GM12878 (cell line): Measurements from ENCODE around the gene PRKCE. TPM values are rescaled to one million over a fixed set of nuclear protein-coding genes. Genes with fewer than 3 reads are reported as not detected.
A peak's percentile ranks its signal among the peaks of the same experiment; 100 is the strongest.

Experiments
- ATAC-seq: fragments of 200-7000 bp; cut with Tn5 transposase; 3 replicates; pipeline ENCODE4 v1.9.1; 2020; ENCODE audit warnings: mild to moderate bottlenecking, moderate library complexity
- BruUV-seq: library from RNA; stranded (reverse); fragments of 400-500 nt; replicated peaks from 2 replicates; lab custom pipeline; 2021; lab: Mats Ljungman, UMichigan
- CTCF ChIA-PET: fragments of 300-600 bp; sonication (Branson Sonifier 250); formaldehyde crosslinking; extraction: SDS; loops from one replicate; lab custom pipeline; 2021; ENCODE audit warnings: inconsistent platforms; lab: Yijun Ruan, JAX
- POLR2A ChIA-PET: fragments of 350-600 bp; formaldehyde crosslinking; extraction: SDS; loops from one replicate; lab custom pipeline; 2021; ENCODE audit warnings: inconsistent platforms; lab: Charles Lee
- RAD21 ChIA-PET: fragments of 300-600 bp; sonication (Branson Sonifier 250); formaldehyde crosslinking; loops from one replicate; lab custom pipeline; 2023; ENCODE audit warnings: antibody characterized with exemption; ENCODE audit not compliant: unreplicated experiment; lab: Charles Lee
- SMC1A ChIA-PET: fragments of 300-600 bp; sonication (Branson Sonifier 250); formaldehyde crosslinking; loops from one replicate; lab custom pipeline; 2023; ENCODE audit not compliant: unreplicated experiment, uncharacterized antibody; lab: Charles Lee
- DNase-seq: peaks from one replicate; pipeline ENCODE4 v3.0.0-alpha.2; 2011; ENCODE audit warnings: low read depth, low spot score
- FAIRE-seq: peaks from 3 replicates; lab custom pipeline; 2011; peaks lifted over from hg19 to GRCh38; lab: Jason Lieb, UNC
- H2AFZ ChIP-seq: 2 replicates; pipeline ENCODE4 v1.6.0; 2011; ENCODE audit warnings: low read depth, low read length, control low read depth; ENCODE audit not compliant: control insufficient read depth
- H3K27ac ChIP-seq: 2 replicates; pipeline ENCODE4 v1.5.1; 2011; ENCODE audit warnings: control low read depth; ENCODE audit not compliant: control insufficient read depth, insufficient read depth
- H3K27me3 ChIP-seq, 2 experiments: replicated peaks in 1 of 2; 2 replicates each; pipeline versions ENCODE4 v1.6.0 to v1.6.1; 2011; ENCODE audit warnings: low read length in 1 of 2; ENCODE audit not compliant: control insufficient read depth in 2 of 2, insufficient read depth in 2 of 2
- H3K36me3 ChIP-seq, 2 experiments: 2 replicates each; pipeline ENCODE4 v1.5.1; 2011; ENCODE audit warnings: low read length in 1 of 2; ENCODE audit not compliant: control insufficient read depth in 2 of 2, insufficient read depth in 2 of 2
- H3K4me1 ChIP-seq: 2 replicates; pipeline ENCODE4 v1.6.1; 2011; ENCODE audit warnings: mild to moderate bottlenecking, low read length, moderate library complexity, mixed read lengths; ENCODE audit not compliant: control insufficient read depth, insufficient read depth
- H3K4me2 ChIP-seq: 2 replicates; pipeline ENCODE4 v1.6.0; 2011; ENCODE audit warnings: control low read depth; ENCODE audit not compliant: control insufficient read depth, insufficient read depth
- H3K4me3 ChIP-seq: fragments of 200-600 bp; sonication (generic); 2 replicates; pipeline ENCODE4 v1.5.1; 2016
- H3K79me2 ChIP-seq: 2 replicates; pipeline ENCODE4 v1.6.0; 2011; ENCODE audit warnings: low read length; ENCODE audit not compliant: control insufficient read depth, insufficient read depth
- H3K9ac ChIP-seq: 2 replicates; pipeline ENCODE4 v1.8.0; 2011; ENCODE audit warnings: low read length, control low read depth, mixed read lengths; ENCODE audit not compliant: control insufficient read depth, insufficient read depth
- H3K9me3 ChIP-seq: replicated peaks from 3 replicates; pipeline ENCODE4 v1.5.1; 2011; ENCODE audit warnings: mild to moderate bottlenecking, low read length; ENCODE audit not compliant: control insufficient read depth, insufficient read depth
- H4K20me1 ChIP-seq: 2 replicates; pipeline ENCODE4 v1.6.0; 2011; ENCODE audit not compliant: control insufficient read depth, insufficient read depth
- CTCF ChIP-seq, 3 experiments: IDR thresholded peaks in 2 of 3; conservative IDR thresholded peaks in 1 of 3; 2 replicates each; pipeline ENCODE4 v1.5.1; 2011; ENCODE audit warnings: low read depth in 3 of 3, low read length in 3 of 3, mild to moderate bottlenecking in 3 of 3, control low read depth in 2 of 3, moderate library complexity in 2 of 3, inconsistent platforms in 1 of 3, mixed read lengths in 1 of 3; ENCODE audit not compliant: control insufficient read depth in 2 of 3, insufficient read depth in 1 of 3; ENCODE audit errors: extremely low read depth in 1 of 3
- EGR1 ChIP-seq, 2 experiments: IDR thresholded peaks; 1 replicate in 1 of 2; 2 replicates in 1 of 2; pipeline ENCODE4 v1.6.1; 2011 to 2012; ENCODE audit warnings: low read depth in 2 of 2, low read length in 2 of 2, borderline replicate concordance in 1 of 2, mild to moderate bottlenecking in 1 of 2, moderate library complexity in 1 of 2
- RUNX3 ChIP-seq: IDR thresholded peaks from 2 replicates; pipeline ENCODE4 v1.6.1; 2012; ENCODE audit warnings: low read length, inconsistent platforms
- WGBS: methylation state at CpG from one replicate; pipeline ENCODE4 v1.1.6; 2016; ENCODE audit warnings: low lambda C conversion rate; ENCODE audit not compliant: insufficient replicate concordance, insufficient coverage; ENCODE audit errors: missing lambda C conversion rate; 5-methylcytosine and 5-hydroxymethylcytosine counted together
- in situ Hi-C: fragments of 300-500 bp; cut with MboI; formaldehyde crosslinking; loops from 9 replicates; pipeline ENCODE4 v1.14.3; 2018; ENCODE audit warnings: mixed read lengths
- intact Hi-C: fragments of 100-400 bp; cut with micrococcal nuclease; formaldehyde crosslinking; loops from one replicate; pipeline ENCODE4 v1.14.2; 2022; ENCODE audit not compliant: unreplicated experiment
- polyA plus RNA-seq, 11 experiments: library from polyadenylated mRNA; depleted of rRNA in 4 of 11; unstranded in 6 of 11; stranded (reverse) in 5 of 11; fragments of >200 nt; fragmentation: Nextera tagmentation in 4 of 11; fragmentation: Illumina TruSeq in 1 of 11; extraction: Ambion mirVana in 4 of 11; extraction: Trizol in 1 of 11; gene quantifications; 1 replicate in 1 of 11; 2 replicates in 10 of 11; pipeline versions ENCODE4 v1.2.1 to v1.2.3, GENCODE V29; 2011 to 2016; ENCODE audit warnings: inconsistent platforms in 2 of 11, missing spikeins in 2 of 11, low read depth in 1 of 11
- total RNA-seq, 4 experiments: library from RNA; depleted of rRNA in 3 of 4; stranded (reverse); fragments of >200 nt in 3 of 4; fragmentation: Illumina TruSeq in 1 of 4; extraction: Trizol in 1 of 4; gene quantifications; 2 replicates each; pipeline versions ENCODE4 v1.2.1 to v1.2.3, GENCODE V29; 2013 to 2021

The PRKCE gene
- total and polyA plus RNA-seq, 10 of the 15 experiments (the other 5 are each of a cell fraction or from before 2014, with no cell fraction given), result 2.6 to 28.2 (median 11.3) TPM

DNA sequence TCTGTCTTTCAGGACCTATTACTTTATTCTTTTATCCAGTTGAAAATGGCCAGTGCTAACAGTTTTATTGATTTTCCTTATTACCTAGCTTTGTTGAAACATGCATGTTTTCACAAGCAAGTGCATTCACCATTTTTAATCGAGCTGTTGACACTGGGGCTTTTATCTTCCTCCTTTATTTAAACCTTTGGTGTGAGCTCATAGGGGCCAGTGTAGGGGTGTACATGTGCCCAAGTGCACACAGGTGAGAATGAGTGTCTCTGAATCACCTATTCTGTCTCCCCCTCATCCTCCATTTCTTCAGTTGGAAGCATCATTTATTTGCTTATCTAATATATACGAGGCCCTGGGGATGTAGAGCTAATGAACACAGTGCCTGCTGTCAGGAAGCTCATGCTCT, 199.1 kb downstream of the PRKCE start (continued):
- no peak for TF ChIP-seq CTCF (IDR thresholded peaks at IDR 0.05 in 2 of 3, conservative IDR thresholded peaks at IDR 0.05 in 1 of 3; ENCODE audit: control insufficient read depth in 2 of 3, extremely low read depth in 1 of 3, insufficient read depth in 1 of 3, low read depth in 3 of 3, low read length in 3 of 3)

DNA sequence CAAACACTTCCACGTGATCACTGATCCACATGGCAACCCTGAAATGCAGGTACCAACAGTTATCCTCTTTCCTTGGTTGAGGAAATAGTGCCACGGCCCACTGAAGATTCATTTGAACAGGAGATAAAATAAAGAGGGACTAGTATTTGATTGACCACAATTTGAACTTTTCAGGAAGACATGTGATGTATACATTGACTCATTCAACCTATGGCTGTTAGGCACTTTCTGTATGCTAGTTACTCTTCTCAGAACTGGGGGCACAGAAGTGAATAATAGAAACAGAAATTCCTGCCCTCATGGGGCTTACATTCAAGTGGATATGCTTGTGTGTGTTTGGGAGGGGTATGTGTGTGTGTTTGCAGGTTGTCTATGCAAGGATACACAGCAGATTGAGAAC, 199.6 kb downstream of the PRKCE start:
- Histone ChIP-seq H2AFZ (no peak overlapping the region), H3K27ac (no peak overlapping the region), H3K4me3 (no peak overlapping the region), H4K20me1 (no peaks in the 10 kb centered on the region), H3K27me3 (no peaks in the 10 kb centered on the region), H3K9me3 (peaks cover 4% of the 10 kb centered on the region; the same call in 2 of the 3 replicates), H3K36me3 (peaks cover 0 to 2% of the 10 kb centered on the region in 2 experiments; a peak in 2 of 4 replicates), H3K4me2 (no peak overlapping the region), H3K4me1 (peaks cover 27% of the 10 kb centered on the region), H3K9ac (no peak overlapping the region), H3K79me2 (no peaks in the 10 kb centered on the region)
- 88% methylated on average over 2 of the region's 2 CpGs for WGBS
- peak; percentile 22; the same call in 1 of the 2 replicates for TF ChIP-seq RUNX3
- TF ChIP-seq EGR1 (IDR thresholded peaks at IDR 0.05; ENCODE audit: borderline replicate concordance in 1 of 2, low read depth in 2 of 2, low read length in 2 of 2), result no peak
- BruUV-seq, result no TSS peak
- intact Hi-C loops, result no loop called here
- POLR2A ChIA-PET, result interaction anchor here (1.0 to 5.7 kb wide), 9 partner anchors 7 to 38 kb away, joined by 3 to 77 read pairs (median 5); no protein-coding TSS in a partner anchor
- in situ Hi-C loops, result no loop called here
- ATAC-seq, result no peak
- no peak for DNase-seq
- SMC1A ChIA-PET, result interaction anchor here (0.6 to 12.5 kb wide), 13 partner anchors 9 to 275 kb away, joined by 3 to 246 read pairs (median 4); no protein-coding TSS in a partner anchor
- FAIRE-seq, result no peak
- CTCF ChIA-PET, result interaction anchor here (0.8 to 4.7 kb wide), 7 partner anchors 9 to 207 kb away, joined by 4 to 25 read pairs (median 6); no protein-coding TSS in a partner anchor
- RAD21 ChIA-PET, result interaction anchor here (1.1 to 7.6 kb wide), 9 partner anchors 9 to 202 kb away, joined by 3 to 111 read pairs (median 7); no protein-coding TSS in a partner anchor
